HG02571 (cell line): ENCODE measurements around the gene GPR180.

ENCODE experiments used
- ATAC-seq: cut with Tn5 transposase; IDR thresholded peaks from one replicate; pipeline ENCODE4 v1.9.1; 2021; ENCODE audit warnings: mild to moderate bottlenecking, moderate library complexity; ENCODE audit not compliant: unreplicated experiment

The GPR180 gene

GRCh38 chr13:94601446-94602431, at the start of gene GPR180:
TSS of gene GPR180 (plus strand) at chr13:94601857. CDS start at chr13:94601928, 71 bp downstream.
- peak; percentile 99 for ATAC-seq

- no peak for ATAC-seq
Measured at GRCh38 chr13:94552095-94552494, 49.6 kb upstream of the GPR180 start.

GRCh38 chr13:94553766-94554165, 47.9 kb upstream of the GPR180 start:
- no peak for ATAC-seq

- ATAC-seq, result no peak
Measured at GRCh38 chr13:94556041-94556440, 45.6 kb upstream of the GPR180 start.

GRCh38 chr13:94556621-94557020, 45.0 kb upstream of the GPR180 start:
- no peak for ATAC-seq

GRCh38 chr13:94557684-94558235, 43.9 kb upstream of the GPR180 start:
- no peak for ATAC-seq

GRCh38 chr13:94558716-94559115, 42.9 kb upstream of the GPR180 start:
- ATAC-seq, result no peak

GRCh38 chr13:94559222-94559795, 42.3 kb upstream of the GPR180 start:
- ATAC-seq, result no peak

GRCh38 chr13:94560116-94560515, 41.5 kb upstream of the GPR180 start:
- ATAC-seq, result no peak

- ATAC-seq, result no peak
Measured at GRCh38 chr13:94561126-94561525, 40.5 kb upstream of the GPR180 start.

GRCh38 chr13:94567581-94567980, 34.1 kb upstream of the GPR180 start:
- ATAC-seq, result no peak

- no peak for ATAC-seq
Measured at GRCh38 chr13:94568443-94568842, 33.2 kb upstream of the GPR180 start.

GRCh38 chr13:94569615-94570014, 32.0 kb upstream of the GPR180 start:
- no peak for ATAC-seq

GRCh38 chr13:94579063-94579462, 22.6 kb upstream of the GPR180 start:
- ATAC-seq, result no peak

- no peak for ATAC-seq
Measured at GRCh38 chr13:94583926-94584325, 17.7 kb upstream of the GPR180 start.

GRCh38 chr13:94585543-94586101, 16.0 kb upstream of the GPR180 start:
- ATAC-seq, result no peak

- ATAC-seq, result no peak
Measured at GRCh38 chr13:94586371-94586770, 15.3 kb upstream of the GPR180 start.

- ATAC-seq, result no peak
Measured at GRCh38 chr13:94588541-94588940, 13.1 kb upstream of the GPR180 start.

- peak; percentile 41 for ATAC-seq
Measured at GRCh38 chr13:94590744-94591143, 10.9 kb upstream of the GPR180 start.

GRCh38 chr13:94595001-94595949, 6.4 kb upstream of the GPR180 start:
- ATAC-seq, result peak; percentile 61
